Activated CD4-positive, alpha-beta T cell treated with anti-CD3 and anti-CD28 coated beads, Interleukin-2, amount 50 U/mL, for 16 hours (primary cell): ENCODE measurements around the gene MED15.
A peak's percentile ranks its signal among the peaks of the same experiment; 100 is the strongest.
"Not testable (repeated sequence)": the region's sequence is repeated elsewhere in the genome, so short reads cannot be mapped to it uniquely, and the experiment has no call there.

Experiments used
- DNase-seq: peaks from one replicate; pipeline ENCODE4 v3.0.0-alpha.2; 2020

The MED15 gene

GRCh38 chr22:20532256-20532993 lies 25.0 kb downstream of the MED15 start:
- DNase-seq: no peak

DNA sequence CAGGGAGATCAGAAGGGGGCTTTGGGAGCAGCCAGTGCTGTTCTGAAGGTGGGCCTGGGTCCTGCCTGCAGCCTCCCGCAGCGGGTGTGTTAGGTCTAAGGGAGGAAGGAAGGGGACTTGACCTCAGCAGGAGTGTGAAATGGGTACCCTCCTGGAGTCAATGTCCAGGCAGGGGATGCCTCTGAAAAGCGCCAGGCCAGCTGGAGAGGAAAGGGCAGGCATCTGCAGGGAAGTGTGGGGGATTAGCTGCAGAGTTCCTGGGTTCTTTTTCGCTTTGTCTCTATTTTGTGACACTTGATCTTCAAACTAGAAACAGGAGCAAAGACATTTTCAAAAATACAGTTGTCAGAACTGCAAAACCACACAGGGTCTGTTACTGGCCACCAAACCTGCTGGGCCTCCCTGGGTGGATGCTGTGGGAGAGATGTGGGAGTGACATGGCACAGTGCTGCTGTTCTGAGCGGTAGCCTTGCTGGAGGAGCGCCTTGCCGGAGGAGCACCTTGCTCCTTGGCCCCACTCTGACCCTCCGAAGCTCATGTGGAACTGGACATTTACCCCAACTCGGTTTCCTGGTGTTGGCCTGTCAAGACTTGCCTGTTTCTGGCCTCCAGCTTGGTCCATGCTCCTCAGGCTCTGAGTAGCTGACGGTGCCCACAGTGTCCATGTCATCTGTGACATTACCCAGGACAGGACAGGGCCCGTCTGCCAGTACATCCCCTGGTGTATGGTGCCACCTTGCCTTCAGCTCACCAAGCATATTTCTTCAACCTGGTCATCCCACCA lies 25.9 kb downstream of the MED15 start:
- no peak for DNase-seq

DNA sequence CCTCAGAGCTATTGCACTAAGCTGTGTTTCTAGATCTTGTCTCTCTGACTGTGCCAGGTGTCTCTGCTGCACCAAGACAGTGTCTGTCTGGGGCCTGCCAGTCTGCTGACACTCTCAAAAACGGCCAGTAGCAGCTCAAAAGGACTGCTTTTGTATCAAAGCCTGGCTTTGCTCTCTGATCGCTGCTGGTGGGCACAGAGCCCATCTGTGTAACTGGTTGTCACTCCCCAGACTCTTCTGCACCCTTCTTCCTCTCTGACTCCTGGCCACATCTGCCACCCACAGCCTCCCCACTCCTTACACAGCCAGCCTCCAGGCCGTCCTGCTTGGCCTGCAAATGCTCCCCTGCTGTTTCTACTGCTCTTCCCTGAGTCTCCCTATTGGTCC lies 26.5 kb downstream of the MED15 start:
- DNase-seq: no peak

- DNase-seq: no peak
Measured at GRCh38 chr22:20536590-20537324, 29.3 kb downstream of the MED15 start.

- DNase-seq: no peak
Measured at GRCh38 chr22:20537325-20537756, 29.9 kb downstream of the MED15 start.

DNA sequence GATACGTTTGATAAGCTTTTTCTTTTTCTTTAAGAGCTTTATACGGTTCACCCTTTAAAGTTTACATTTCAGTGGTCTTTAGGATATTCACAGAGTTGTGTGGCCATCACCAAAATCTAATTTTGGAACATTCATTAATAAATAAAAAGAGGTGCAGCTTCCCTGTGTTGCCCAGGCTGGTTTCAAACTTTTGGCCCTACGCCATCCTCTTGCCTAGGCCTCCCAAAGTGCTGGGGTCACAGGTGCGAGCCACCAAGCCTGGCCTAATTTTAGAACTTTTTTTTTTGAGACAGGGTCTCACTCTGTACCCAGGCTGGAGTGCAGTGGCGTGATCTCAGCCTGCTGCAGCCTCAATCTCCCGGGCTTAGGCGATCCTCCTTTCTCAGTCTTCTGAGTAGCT lies 30.6 kb downstream of the MED15 start:
- DNase-seq: no peak

GRCh38 chr22:20538875-20539274 lies 31.5 kb downstream of the MED15 start:
- DNase-seq: not testable (repeated sequence)

DNA sequence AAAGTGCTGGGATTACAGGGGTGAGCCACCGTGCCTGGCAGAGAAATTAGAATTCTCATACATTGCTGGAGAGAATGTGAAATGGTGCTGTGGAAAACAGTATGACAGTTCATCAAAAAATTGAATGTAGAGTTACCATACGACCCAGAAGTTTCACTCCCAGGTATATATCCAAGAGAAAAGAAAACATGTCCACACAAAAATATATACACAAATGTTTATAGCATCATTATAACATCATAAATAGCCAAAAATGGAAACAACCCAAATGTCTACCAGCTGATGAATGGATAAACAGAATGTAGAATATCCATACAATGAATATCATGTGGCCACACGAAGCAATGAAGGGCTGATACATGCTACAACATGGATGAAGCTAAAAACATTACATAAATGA lies 34.6 kb downstream of the MED15 start:
- DNase-seq: no peak

DNA sequence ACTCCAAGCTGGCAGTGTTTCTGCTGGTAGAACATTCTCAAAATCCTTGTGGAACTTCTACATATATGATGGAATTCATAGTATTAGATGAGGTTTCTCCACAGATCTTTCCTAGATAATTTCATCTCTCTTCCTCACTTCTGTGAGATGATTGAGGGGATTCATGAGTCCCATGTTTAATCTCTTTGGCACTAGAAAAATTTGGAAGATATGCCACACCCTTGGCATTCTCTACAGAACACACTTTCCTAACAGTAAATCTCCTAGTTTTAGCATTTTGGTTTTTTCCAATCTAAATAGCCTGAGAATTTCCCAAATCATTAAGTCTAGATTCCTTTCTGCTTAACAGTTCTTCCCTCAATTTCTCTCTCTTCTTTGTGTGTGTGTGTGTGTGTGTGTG lies 35.3 kb downstream of the MED15 start:
- DNase-seq: no peak

DNA sequence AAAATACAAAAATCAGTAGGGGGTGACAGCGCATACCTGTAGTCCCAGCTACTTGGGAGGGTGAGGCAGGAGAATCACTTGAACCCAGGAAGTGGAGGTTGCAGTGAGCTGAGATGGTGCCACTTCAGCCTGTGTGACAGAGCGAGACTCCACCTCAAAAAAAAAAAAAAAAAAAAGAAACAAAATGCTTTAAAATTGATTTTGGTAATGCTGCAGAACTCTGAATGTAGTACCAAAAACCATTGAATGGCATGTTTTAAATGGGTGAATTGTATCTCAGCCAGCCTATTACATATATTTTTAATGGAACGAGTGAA lies 37.9 kb downstream of the MED15 start:
- DNase-seq: not testable (repeated sequence)

GRCh38 chr22:20545681-20546521 lies 38.5 kb downstream of the MED15 start:
- DNase-seq: no peak

DNA sequence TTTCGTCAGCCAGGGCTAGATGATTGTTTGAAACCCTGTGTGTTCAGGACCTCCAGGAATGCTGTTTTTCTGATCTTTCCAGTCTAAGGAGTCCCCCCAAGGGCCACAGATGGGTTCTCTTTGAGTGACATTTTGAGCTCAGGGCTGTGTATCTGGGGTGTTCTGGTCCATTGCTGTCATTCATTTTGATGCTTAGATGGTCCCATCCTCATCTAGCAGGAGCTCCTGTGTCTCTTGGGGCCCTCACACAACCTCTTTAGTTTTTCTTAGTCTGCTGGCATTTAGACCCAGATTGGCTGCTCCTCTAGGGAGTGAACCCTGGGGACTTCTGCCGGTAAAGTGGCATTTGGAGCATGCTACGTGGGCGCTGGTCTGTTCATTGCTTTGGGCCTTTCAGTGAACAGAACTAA lies 39.1 kb downstream of the MED15 start:
- DNase-seq: no peak

- no peak for DNase-seq
Measured at GRCh38 chr22:20547029-20547428, 39.6 kb downstream of the MED15 start.

DNA sequence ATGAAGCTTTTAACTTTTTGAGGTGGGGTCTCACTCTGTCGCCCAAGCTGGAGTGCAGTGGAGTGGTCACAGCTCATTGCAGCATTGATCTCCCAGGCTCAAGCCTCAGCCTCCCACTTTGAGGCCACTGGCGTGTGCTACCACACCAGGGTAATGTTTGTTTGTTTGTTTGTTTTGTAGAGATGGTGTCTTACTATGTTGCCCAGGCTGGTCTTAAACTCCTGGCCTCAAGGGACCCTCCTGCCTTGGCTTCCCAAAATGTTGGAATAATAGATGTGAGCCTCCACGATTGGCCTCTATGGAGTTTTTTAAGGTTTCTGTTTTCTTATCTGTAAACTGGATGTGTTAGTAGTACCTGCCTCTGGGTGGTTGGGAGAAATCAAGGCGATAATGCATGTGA lies 41.4 kb downstream of the MED15 start:
- no peak for DNase-seq

- peak; percentile 37 for DNase-seq
Measured at GRCh38 chr22:20549232-20549841, 41.9 kb downstream of the MED15 start.

DNA sequence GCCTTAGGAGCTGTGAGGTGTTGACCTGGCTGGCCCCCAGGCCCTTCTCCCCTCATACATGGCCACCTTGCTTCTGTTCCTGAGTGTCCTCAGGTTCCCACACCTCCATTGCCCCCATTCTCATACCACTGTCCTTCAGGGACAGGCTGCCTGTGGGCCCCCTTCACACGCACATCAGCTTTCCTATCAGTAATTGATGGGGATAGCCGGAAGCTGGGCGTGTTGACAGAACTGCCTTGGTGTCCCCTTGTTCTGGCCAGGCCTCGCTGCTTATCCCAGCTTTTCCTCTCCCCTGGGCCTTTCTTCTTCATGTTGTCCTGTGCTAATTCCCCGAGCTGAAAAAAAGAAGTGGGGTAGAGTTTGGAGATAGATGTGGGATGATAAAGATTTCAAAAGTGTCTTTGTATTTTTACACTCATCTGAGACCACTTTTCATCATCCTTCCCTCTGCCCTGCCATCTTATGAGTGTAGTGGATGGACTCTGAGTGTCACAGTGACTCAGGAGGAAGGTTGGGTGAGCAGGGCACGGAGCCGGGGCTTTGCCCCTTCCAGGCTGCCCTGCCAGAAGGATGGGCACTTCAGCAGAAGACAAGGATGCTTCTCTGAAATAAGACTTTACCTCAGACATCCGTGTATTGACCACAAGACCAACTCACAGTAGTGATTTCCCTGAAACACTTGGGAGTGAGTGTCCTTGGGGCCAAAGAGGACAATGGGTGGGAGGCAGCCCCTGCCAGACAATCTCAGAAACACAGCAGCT lies 42.8 kb downstream of the MED15 start:
- no peak for DNase-seq

DNA sequence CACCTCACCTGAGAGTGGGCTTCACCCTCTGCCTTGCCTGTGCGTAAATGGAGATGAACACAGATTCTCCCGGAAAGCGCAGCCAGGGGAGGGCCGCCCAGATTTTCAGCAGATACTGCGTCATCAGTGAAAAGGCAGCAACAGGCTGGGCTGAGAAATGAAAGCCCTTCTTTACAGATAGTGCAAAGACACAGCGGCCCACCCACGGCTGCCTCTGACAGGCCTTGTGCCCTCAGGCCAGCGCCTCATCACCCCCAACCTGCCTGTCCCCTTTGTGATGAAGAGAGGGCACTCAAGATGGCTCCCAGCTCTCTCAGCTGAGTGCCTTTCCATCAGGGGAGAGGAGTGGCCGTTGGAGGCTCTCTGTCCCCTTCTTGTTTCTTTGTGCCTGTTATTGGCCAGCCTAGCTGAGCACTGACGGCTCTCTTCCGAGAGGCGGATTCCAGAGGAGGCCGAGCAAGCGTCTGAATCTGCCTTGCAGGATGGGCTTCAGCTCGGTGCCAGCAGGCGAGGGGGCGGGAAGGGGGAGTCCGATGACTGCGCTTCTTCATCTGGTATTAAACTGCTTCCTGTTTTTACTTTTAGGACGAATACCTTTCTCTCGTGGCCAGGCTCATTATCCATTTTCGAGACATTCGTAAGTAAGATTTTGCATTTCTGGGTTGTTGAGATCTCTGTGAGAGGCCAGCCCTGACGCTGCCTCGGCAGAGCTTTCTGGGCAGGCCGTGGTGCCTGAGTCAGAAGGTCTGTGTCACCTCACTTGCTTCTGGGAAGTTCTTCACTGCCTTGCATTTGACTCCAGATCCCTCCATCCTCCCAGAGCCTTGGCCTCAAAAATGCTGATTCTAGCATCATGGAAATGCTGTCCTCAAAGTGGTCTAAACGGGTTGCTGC lies 43.7 kb downstream of the MED15 start:
- peak; percentile 57 for DNase-seq

- peak; percentile 67 for DNase-seq
Measured at GRCh38 chr22:20551805-20552442, 44.5 kb downstream of the MED15 start.

GRCh38 chr22:20552443-20553401 lies 45.3 kb downstream of the MED15 start:
- no peak for DNase-seq
